Right forelimb (tissue), 1 donor: Measurements from ENCODE around the gene IER2.
"Not testable (repeated sequence)": the region's sequence is repeated elsewhere in the genome, so short reads cannot be mapped to it uniquely, and the experiment has no call there.

Experiments
- DNase-seq: peaks from one replicate; pipeline ENCODE4 v3.0.0-alpha.2; 2018

IER2 gene

GRCh38 chr19:13146763-13147563 lies 3.2 kb upstream of the IER2 start:
- no peak for DNase-seq

DNA sequence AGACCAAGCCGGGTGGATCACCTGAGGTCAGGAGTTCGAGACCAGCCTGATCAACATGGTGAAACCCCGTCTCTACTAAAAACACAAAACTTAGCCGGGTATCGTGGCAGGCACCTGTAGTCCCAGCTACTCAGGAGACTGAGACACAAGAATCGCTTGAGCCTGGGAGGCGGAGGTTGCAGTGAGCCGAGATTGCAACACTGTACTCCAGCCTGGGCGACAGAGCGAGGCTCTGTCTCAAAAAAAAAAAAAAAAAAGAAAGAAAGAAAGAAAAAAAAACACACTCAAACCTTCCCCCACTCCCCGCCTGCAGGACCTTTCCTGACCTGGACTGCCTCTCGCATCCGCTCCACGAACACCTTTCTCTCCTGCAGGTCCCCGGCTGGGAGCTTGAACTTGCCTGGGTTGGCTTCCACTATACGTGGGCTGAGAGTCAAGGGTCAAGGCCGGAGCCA lies 1.0 kb upstream of the IER2 start:
- not testable (repeated sequence) for DNase-seq

DNA sequence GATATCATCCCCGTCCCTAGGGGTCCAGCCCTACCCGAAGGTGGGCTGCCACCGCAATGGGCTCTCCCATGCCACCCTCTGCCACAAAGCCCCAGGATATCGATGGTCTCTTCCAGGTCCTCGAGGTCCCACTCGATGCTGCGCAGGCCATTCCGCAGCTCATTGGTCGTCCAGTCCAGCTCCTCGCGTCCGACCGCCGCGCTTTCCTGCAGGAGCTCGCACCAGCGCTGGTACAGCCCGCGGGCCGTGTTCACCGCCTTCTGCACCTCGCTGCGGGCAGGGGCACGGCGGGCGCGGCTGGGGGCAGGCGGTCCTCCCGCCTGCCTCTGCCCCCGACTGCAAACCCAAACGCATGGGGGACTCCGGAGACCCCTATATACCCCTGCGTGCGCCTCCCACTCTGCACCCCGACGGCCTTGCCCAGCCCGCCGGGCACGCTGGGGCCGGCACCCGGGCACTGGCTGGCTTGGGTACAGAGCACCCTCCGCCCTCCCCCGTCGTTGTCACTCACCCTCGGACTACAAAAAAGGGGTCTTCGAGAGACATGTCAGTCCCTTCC lies 504 bp upstream of the IER2 start:
- no peak for DNase-seq

DNA sequence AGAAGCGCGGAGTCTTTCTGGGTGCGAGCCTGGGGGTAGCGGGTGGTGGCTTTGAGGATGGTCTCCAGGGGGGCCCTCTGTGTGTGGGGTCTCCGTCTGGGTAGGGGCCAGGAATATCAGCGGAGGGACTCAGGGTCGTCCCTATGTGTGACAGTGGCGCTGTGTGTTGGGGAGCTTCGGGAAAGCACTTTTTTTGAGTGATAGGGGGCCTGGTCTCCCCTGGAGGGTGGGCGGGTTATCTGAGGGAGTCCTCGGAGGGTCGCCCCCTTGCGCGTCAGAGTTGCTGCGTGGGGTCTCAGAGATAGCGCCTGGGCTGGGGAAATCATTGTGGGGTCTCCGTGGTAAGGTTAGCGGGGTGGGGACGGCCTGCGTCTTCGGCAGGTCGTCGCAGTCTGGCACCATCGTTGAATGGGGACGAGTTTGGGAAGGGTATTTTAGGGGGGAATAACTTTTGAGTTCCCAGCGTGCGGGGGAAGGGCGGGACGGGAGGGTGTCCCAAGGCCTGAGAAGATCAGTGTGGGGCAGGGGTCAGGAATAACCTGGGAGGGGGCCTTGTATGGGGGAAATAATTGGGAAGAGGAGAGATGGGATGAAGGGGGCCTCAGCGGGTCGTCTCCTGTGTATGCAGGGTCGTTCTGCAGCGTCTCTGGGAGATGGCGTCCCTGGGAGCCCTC lies 857 bp downstream of the IER2 start:
- peak; percentile 58 for DNase-seq

- DNase-seq: peak; percentile 98
Observed at GRCh38 chr19:13151605-13152355, 1.6 kb downstream of the IER2 start.

DNA sequence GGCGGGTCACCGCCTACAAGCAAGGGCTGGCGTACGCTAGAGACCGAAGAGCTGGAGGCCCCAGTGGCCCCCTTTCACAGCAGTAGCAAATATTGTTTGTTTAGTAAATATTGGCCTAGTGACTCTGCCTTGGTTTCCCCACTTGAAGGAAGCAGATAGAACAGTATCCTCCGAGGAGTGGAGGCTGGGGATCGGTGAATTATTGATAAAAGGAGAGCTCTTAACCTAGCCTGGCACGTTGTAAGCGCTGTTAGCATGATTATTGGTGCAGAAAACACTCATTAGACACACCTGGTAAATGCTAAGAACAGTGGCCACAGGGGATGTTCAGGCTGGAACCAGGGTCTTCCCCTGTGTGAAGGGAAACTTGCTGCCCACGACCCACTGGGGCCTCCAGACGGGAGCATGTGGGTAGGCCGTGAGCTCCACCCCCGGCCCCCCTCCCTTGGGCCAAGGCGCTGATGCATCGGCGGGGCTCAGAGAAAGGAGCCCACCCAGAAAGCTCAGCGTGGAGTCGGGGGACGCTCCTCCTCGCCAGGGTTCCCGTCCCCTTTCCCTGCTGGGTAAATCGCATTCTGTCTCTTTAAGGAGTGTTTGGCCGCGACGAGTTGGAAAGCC lies 2.3 kb downstream of the IER2 start:
- DNase-seq: no peak

DNA sequence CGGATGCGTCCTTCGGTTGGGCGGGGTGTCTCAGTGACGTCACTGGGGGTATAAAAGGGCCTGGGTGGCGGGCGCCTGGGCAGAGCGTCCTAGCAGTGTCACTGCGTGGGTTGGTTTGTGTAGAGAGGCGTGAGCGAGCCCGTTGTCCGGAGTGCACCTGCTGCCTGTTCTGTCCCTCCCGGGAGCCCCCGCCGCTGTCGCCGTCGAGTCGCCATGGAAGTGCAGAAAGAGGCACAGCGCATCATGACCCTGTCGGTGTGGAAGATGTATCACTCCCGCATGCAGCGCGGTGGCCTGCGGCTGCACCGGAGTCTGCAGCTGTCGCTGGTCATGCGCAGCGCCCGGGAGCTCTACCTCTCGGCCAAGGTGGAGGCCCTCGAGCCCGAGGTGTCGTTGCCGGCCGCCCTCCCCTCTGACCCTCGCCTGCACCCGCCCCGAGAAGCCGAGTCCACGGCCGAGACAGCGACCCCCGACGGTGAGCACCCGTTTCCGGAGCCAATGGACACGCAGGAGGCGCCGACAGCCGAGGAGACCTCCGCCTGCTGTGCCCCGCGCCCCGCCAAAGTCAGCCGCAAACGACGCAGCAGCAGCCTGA lies 2.9 kb downstream of the IER2 start:
- DNase-seq: peak; percentile 99

DNA sequence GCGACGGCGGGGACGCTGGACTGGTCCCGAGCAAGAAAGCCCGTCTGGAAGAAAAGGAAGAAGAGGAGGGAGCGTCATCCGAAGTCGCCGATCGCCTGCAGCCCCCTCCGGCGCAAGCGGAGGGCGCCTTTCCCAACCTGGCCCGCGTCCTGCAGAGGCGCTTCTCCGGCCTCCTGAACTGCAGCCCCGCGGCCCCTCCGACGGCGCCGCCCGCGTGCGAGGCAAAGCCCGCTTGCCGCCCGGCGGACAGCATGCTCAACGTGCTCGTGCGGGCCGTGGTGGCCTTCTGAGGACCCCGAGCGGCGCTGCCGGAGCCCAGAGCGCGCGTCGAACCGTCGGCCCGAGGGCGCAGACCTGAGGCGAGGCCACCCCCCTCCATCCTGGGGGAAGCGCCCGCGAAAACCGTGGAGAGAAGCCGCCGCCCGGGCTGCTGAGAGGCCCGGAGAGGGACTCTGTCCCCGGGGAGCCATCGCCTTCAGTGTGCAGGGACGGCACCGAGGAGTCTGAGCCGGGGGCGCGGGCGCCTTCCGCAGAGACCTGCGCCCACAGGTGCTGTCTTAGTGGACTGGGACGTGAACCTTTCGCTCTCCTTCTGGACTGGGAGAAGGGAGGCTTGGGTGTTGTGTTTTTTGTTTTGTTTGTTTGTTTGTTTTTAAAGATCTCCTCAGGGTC lies 3.5 kb downstream of the IER2 start:
- DNase-seq: no peak

- peak; percentile 87 for DNase-seq
Observed at GRCh38 chr19:13154241-13154778, 4.1 kb downstream of the IER2 start.

GRCh38 chr19:13154911-13155471 lies 4.8 kb downstream of the IER2 start:
- DNase-seq: peak; percentile 74

- peak; percentile 83 for DNase-seq
Observed at GRCh38 chr19:13155472-13156359, 5.5 kb downstream of the IER2 start.

GRCh38 chr19:13159713-13160112 lies 9.5 kb downstream of the IER2 start:
- DNase-seq: no peak

- DNase-seq: no peak
Observed at GRCh38 chr19:13160557-13160956, 10.3 kb downstream of the IER2 start.

GRCh38 chr19:13162724-13163608 lies 12.8 kb downstream of the IER2 start:
- DNase-seq: peak; percentile 93

- peak; percentile 81 for DNase-seq
Observed at GRCh38 chr19:13163609-13164342, 13.6 kb downstream of the IER2 start.

DNA sequence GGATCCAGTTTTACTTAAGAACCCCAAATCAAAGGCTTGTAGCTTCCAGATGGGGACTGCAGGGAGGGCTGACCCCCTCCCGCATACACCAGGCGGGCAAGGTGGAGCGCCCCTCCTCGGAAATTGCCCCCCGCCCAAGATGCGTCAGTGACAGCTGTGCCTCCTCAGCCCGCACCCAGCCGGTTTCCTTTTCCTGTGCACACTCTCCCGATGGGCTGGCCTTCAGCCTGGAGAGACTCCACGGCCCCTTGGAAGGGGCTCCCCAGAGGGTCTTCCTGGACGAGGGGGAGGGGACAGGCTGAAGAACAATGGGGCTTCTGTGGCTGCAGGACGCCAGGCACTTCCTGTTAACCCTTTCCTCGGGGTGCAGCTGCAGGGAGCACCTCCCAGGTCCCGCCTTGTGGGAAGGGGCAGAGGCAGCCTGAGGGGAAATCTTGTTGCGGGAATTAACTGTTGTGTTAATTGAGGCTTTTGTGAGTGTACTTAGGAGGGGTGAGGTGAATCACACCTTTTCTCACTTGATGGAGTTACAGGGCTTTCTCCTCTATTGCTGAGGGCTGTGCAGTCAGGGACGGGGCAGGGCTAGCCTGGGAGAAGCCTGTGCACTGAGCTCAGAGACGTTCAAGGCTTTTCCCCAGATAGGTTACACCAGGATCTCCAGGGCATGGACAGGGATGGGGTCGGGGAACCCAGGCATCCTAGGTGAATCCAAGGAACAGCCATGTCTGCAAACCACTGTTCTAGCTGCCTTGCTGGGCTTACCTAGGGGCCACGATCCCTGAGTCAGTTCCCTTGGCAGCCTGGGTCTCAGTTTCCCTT lies 14.3 kb downstream of the IER2 start:
- DNase-seq: peak; percentile 81
